ENCODE results near the gene FOXS1.
"Not testable (repeated sequence)": the region's sequence is repeated elsewhere in the genome, so short reads cannot be mapped to it uniquely, and the experiment has no call there.

FOXS1 gene

GRCh38 chr20:31838646-31839292 lies 6.6 kb downstream of the FOXS1 start:
- peak; percentile 73 for DNase-seq (ENCODE audit: low spot score)

DNA sequence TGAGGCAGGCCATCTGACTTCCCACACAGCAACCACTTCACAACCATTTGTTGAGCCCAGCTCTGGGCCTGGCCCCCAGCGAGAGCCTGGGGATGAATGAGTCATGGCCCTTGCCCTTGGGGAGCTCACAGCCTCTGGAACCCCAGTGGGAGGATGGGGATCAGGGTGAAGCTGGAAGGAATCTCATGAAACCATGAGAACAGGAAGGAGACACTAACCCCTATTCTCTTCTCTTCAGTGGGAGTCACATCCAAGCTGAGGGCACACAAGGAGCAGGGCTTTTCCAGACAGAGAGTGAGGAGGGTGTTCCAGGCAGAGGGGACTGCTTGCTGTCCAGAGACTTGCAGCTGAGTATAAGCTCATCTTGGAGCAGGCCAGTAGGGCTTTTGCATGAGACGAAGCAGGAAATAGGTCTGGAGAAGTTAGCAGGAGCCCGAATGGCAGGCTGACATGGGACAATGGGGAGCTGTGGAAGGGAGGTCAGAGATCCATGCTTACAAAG lies 7.5 kb downstream of the FOXS1 start:
- DNase-seq (ENCODE audit: low spot score), result peak; percentile 42

- DNase-seq (ENCODE audit: low spot score), result no peak
These were observed 8.4 kb downstream of the FOXS1 start for GRCh38 chr20:31836853-31837608.

DNA sequence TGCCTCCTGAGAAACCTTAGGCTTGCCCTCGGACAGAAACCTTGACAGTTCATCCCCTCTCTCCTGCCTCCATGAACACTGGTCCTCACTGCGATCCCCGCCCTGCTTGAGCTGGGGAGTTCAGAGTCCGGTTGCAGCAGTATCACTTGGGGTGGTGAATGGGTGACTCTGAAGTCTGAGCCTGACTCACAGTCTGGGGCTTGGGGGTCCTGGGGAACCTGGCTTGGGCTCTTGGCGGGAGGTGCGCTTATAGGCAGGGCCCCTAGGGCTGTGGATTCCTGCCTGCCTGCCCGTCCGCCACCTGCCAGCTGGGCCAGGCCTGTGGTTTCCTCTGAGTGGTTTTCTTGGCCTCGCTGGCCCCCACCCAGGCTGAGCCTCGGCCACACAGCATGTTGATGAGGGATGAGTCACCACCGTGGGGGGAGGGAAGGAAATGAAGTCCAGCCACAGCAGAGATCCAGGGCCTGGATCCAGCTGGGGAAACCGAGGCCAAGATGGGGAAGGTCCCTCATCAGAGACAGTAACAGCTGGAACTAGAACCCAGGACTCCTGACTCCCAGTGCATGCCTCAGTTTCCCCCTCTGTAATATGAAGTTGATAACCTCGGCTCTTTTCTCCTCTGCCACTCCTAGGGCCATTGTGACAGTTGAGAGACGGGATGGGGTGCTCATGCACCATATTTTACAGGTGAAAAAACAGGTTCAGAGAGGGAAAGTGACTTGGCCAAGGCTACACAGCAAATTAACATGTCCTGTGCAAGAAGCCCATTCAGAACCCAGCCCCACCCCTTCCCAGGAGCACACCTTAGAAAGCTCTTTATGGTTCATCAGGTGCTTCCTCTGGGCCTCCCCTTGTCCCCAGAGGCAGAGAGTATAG lies 9.2 kb downstream of the FOXS1 start:
- DNase-seq (ENCODE audit: low spot score), result peak; percentile 94

- DNase-seq (ENCODE audit: low spot score), result no peak
These were observed 9.8 kb downstream of the FOXS1 start for GRCh38 chr20:31835554-31835953.

GRCh38 chr20:31833931-31834521 lies 11.4 kb downstream of the FOXS1 start:
- no peak for DNase-seq (ENCODE audit: low spot score)

DNA sequence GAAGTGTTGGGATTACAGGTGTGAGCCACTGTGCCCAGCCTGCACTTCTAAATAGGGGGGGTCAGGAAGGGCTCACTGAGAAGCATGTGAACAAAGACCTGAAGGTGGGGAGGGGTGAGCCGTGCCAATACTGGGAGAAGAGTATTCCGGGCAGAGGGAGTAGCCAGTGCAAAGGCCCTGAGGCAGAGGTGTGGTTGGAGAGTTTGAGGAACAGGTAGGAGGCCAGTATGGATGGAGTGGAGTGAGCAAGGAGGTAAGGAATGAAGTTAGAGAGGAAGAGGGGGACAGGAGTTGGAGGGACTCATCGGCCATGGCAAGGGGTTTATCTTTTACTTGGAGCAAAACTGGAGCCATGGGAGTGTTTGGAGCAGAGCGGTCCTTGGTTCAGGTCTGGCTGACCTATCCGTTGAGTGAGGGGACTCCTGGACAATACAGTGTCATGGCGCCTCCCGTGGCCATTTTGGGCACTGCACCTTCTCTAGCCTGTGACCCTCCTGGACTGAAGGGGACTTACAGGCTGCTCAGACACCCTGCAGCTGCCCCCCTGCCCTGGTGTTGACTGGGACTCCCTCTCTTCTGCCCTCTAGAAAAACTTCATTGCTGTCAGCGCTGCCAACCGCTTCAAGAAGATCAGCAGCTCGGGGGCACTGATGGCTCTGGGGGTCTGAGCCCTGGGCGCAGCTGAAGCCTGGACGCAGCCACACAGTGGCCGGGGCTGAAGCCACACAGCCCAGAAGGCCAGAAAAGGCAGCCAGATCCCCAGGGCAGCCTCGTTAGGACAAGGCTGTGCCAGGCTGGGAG lies 12.1 kb downstream of the FOXS1 start:
- peak; percentile 52 for DNase-seq (ENCODE audit: low spot score)

DNA sequence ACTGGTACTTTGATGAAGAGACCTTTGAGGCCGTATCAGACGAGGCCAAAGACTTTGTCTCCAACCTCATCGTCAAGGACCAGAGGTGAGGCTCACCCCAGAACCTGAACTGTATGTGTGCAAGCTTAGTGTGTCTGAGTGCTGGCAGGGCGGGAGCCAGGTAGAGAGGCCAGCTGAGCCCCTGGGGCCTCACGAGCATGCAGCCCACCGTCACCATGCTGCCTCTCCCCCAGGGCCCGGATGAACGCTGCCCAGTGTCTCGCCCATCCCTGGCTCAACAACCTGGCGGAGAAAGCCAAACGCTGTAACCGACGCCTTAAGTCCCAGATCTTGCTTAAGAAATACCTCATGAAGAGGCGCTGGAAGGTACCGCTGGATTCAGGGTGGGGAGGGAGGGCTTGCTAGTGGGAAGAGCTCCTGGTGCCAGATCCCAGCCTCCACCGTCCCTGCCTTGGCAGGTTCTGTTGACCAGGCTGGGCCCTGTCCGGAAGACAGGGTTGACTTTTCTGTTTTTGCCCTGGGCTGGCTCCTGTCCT lies 13.6 kb downstream of the FOXS1 start:
- DNase-seq (ENCODE audit: low spot score), result no peak

GRCh38 chr20:31831211-31831610 lies 14.2 kb downstream of the FOXS1 start:
- DNase-seq (ENCODE audit: low spot score), result no peak

- DNase-seq (ENCODE audit: low spot score), result no peak
These were observed 14.9 kb downstream of the FOXS1 start for GRCh38 chr20:31830406-31830981.

GRCh38 chr20:31829731-31830130 lies 15.7 kb downstream of the FOXS1 start:
- DNase-seq (ENCODE audit: low spot score), result peak; percentile 41

DNA sequence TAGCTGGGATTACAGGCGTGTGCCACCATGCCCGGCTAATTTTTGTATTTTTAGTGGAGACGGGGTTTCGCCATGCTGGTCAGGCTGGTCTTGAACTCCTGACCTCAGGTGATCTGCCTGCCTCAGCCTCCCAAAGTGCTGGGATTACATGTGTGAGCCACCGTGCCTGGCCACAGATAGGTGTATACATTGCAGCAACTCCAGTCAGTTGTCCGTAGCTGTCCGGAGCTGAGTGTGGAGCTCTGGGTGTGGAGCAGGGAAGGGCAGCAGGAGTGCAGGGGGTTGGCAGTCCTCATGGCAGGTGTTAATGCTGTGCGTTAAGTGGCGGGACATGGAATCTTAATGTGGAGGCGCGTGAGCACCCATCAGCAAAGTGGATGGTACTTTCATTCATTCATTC lies 17.4 kb downstream of the FOXS1 start:
- DNase-seq (ENCODE audit: low spot score), result not testable (repeated sequence)

DNA sequence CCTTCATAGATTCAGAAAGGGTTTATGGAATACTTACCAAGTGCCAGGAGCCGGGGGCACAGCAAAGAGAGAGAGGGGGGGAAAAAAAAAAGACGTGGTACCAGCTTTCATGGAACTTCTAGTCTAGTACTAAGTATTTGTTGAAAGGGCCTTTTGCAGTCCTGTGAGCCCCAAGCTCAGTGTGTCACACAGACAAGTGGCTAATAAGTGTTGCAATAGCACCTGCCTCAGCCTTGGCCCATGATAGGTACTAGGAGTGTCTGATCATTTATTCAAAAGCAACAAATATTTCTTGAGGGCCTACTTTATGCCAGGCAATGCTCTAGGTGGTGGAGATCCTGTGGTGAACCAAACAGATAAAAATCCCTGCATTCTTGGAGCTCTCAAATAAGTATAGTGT lies 18.3 kb downstream of the FOXS1 start:
- no peak for DNase-seq (ENCODE audit: low spot score)

GRCh38 chr20:31826074-31826473 lies 19.3 kb downstream of the FOXS1 start:
- DNase-seq (ENCODE audit: low spot score), result no peak

- no peak for DNase-seq (ENCODE audit: low spot score)
These were observed 20.7 kb downstream of the FOXS1 start for GRCh38 chr20:31824554-31825313.

DNA sequence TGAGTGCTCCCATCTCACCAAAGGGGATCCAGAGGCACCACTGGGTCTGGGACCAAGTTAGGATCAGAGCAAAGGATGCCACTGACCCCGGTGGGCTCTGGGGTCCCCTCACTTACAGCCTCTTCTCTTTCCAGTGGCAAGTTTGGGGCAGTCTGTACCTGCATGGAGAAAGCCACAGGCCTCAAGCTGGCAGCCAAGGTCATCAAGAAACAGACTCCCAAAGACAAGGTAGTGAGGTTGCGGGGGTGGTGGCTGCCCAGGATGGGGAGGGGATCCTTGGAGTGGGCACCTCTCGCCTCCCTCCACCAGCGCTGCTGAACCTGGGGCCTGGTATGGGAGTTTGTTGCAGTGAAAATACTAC lies 21.3 kb downstream of the FOXS1 start:
- no peak for DNase-seq (ENCODE audit: low spot score)

DNA sequence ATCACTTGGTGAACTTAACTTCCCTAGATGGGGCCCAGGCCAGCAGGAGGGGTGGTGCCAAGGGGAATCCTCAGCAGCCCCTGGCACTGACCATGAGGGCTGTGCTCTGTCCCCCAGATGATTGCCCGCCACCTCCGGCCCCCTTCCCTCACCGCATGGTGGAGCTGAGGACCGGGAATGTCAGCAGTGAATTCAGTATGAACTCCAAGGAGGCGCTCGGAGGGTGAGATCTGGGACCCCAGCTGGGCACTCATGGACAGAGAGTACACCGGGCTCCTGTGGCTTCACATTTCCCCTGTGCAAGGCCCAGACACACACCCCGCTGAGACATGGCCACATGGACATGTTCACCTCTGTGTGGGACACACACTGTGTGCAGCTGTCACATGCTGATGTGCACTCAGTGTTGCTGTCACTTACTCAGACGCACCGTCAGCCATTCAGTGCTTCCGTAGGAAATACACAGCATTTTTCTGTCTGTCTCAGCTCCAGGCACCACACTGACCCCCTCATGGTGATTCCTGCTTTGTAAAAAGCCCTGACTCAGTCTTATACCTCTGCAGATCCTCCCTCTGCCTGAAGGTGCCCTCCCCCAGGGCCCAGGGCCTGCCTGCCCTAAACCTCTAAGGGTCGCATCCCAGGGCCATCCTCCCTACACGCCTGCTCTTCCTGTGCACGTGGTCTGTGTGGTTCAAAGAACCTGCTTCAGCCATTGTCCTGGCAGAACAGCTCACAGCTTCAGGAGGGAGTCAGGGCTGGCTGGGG lies 21.9 kb downstream of the FOXS1 start:
- peak; percentile 39 for DNase-seq (ENCODE audit: low spot score)

DNA sequence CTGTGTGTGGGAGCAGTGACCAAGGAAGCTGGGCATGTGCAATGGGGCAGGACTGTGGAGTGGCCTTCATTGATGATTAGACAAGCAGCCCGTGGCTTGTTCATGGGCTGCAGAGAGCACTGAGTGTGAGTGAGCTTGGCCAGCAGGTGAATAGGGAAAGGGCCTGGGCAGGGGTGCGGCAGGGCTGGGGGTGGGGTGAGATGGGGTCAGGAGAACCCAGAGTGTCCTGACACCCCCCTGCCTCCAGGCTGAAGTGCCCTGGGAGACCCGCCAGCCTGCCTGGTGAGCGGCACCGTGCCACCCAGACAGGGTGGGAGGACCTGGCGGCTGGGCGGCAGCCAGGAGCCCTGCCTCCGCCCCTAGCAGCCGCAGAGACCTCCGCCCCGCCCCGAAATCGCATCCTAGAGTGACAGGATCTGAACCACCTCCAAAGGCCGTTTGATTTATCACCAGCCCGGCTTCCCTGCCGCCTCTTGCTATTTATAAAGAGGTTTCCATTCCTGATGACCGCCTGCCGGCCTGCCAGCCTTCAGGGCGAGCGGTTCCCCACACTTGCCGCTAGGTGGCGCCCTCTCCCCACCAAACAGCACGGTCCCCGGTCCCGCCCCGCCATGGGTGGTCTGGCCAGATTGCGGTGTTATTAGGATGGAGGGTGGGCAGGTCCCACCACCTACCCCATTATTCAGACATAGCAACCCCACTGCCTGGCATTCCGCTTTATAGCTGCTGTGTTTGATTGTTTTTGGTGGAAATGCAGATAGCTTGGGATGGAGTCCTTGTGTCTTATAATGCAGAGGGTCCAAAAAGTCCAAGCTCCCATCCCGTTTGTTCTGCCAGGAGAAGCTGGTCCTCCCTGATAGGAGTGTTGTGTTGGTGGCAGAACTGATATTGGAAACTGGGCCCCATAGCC lies 22.7 kb downstream of the FOXS1 start:
- DNase-seq (ENCODE audit: low spot score), result peak; percentile 82

Measured in kidney tubule cell (primary cell).